GM23338 (cell line): ENCODE measurements around the gene AOAH.

Experiments
- CREB1 ChIP-seq: fragments of 250-450 bp; sonication (Bioruptor Pico); IDR thresholded peaks from 2 replicates; pipeline ENCODE4 v1.5.0; 2020; ENCODE audit warnings: low read depth, mild to moderate bottlenecking, moderate library complexity
- CTCF ChIP-seq, 2 experiments: fragments of 200-600 bp in 1 of 2; sonication (generic) in 1 of 2; conservative IDR thresholded peaks; 2 replicates each; pipeline versions ENCODE4 v1.5.1 to v1.6.1; 2016 to 2017; ENCODE audit warnings: antibody characterized with exemption in 2 of 2, low read depth in 2 of 2, mild to moderate bottlenecking in 2 of 2, moderate library complexity in 1 of 2
- EZH2 ChIP-seq: fragments of 200-600 bp; sonication (generic); IDR thresholded peaks from one replicate; pipeline ENCODE4 v1.8.0; 2017; ENCODE audit warnings: antibody characterized with exemption, mild to moderate bottlenecking, low read depth; ENCODE audit not compliant: unreplicated experiment
- EZH2phosphoT487 ChIP-seq: fragments of 200-600 bp; sonication (generic); IDR thresholded peaks from one replicate; pipeline ENCODE4 v1.8.1; 2018; ENCODE audit warnings: antibody characterized with exemption; ENCODE audit not compliant: unreplicated experiment
- POLR2AphosphoS5 ChIP-seq: IDR thresholded peaks from 2 replicates; pipeline ENCODE4 v1.6.1; 2016; ENCODE audit warnings: antibody characterized with exemption, low read depth
- REST ChIP-seq: IDR thresholded peaks from one replicate; pipeline ENCODE4 v1.6.1; 2018; ENCODE audit warnings: antibody characterized with exemption; ENCODE audit not compliant: unreplicated experiment

GRCh38 chr7:36712015-36712414, 12.3 kb downstream of the AOAH start:
- TF ChIP-seq EZH2phosphoT487 (no peak), CTCF (conservative IDR thresholded peaks at IDR 0.05; ENCODE audit: low read depth in 2 of 2) (no peak), EZH2 (no peak), POLR2AphosphoS5 (no peak), REST (no peak), CREB1 (CRISPR knock-in tag) (no peak)
